ENCODE measurements around the gene EOMES.

The EOMES gene

GRCh38 chr3:27720899-27721716 is 1.0 kb downstream of the EOMES start:
- DNase-seq (ENCODE audit: low read depth in 2 of 2): no peak

- DNase-seq (ENCODE audit: low read depth in 2 of 2): no peak
Measured at GRCh38 chr3:27719314-27720003, 2.7 kb downstream of the EOMES start.

DNA sequence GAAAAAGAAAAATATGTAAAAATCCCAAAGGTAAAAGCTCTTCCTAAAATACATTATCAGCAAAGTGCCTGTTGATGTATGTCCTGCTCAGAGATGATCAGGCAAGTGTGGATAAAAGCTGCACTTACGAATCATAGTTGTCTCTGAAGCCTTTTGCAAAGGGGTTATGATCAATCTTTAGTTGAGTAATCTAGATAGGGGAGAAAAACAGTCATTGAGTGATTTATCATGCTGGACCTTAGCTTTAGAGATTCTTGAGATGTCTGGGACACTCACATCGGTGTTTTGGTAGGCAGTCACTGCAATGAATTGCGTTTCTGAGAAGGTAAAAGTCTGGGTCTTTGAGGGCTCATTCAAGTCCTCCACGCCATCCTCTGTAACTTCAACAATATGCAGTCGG is 3.7 kb downstream of the EOMES start:
- no peak for DNase-seq (ENCODE audit: low read depth in 2 of 2)

DNA sequence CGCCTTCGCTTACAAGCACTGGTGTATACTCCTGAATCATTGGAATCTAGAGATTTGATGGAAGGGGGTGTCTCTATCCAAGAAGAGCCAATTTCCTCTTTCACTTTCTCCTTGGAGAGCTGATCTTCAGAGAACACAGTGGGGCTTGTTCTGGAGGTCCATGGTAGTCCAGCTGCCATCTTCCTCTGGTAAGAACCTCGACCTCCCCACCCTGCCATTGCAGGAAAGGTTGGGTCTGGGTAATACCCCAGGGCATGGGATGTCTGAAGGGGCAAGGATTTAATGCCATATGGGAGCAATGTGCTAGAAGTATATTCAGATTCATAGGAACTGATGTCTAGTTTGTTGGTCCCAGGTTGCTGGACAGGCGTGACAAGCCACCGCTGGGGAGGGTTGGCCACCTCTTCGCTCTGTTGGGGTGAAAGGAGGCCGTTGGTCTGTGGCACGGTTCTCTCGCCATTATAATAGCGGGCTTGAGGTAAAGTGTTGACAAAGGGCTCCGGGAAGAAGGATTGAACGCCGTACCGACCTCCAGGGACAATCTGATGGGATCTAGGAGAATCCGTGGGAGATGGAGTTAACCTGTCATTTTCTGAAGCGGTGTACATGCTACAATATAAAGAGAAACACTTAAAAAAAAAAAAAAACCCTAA is 4.8 kb downstream of the EOMES start:
- no peak for DNase-seq (ENCODE audit: low read depth in 2 of 2)

- no peak for DNase-seq (ENCODE audit: low read depth in 2 of 2)
Measured at GRCh38 chr3:27716309-27716708, 5.8 kb downstream of the EOMES start.

DNA sequence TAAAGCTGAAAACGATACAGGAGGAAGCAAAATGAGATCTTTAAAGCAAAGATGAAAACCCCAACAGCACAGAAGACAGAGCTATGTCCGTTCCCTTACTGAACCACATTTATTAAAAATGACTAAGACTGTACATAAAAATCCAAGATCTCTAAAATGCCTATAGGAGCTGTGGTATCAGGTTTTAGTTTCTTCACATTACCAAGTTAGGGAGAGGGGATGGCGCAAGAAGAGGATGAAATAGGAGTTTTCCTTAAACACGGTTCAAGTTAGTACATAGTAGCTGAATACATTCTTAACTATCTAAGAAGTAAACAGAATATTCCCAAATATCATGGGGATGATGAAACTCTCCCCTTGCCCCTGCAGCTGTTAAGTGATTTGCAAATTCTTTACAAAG is 6.3 kb downstream of the EOMES start:
- DNase-seq (ENCODE audit: low read depth in 2 of 2): no peak

DNA sequence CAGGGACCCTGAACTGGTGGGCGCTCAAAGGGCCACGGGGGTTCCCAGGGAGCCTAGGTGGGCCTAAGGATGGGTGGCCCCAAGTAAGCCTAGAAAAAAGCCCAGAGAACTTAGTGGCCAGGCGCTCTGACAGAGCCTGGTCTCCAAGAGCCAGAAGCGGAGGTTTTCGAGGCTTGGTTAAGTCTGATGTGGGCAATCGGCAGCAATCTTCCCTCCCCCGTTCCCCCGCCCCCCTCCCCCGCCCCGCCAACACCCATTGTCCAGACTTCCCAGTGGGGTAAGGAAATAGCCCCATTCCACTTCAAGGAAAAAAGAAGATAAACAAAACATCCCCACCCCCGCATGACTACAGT is 6.7 kb downstream of the EOMES start:
- no peak for DNase-seq (ENCODE audit: low read depth in 2 of 2)

GRCh38 chr3:27714692-27715453 is 7.2 kb downstream of the EOMES start:
- no peak for DNase-seq (ENCODE audit: low read depth in 2 of 2)

DNA sequence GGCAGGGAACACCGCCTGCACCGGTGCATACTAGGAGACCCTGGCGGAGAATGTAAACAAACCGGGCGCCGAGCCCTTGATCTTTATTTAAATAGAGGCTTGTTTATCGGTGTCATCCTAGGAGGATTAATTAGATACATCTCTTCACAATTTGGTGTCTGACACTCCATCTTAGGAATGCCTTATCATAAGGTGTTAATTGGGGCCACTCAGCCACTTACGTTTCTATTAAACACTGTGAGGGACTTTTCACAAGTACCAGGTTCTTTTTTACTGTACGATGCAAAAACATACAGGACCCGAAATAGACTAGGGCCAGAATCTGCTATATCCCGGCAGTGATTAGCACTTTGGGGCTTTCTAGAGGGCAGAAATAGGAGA is 8.0 kb downstream of the EOMES start:
- DNase-seq (ENCODE audit: low read depth in 2 of 2): no peak

GRCh38 chr3:27713435-27714145 is 8.5 kb downstream of the EOMES start:
- DNase-seq (ENCODE audit: low read depth in 2 of 2): no peak

DNA sequence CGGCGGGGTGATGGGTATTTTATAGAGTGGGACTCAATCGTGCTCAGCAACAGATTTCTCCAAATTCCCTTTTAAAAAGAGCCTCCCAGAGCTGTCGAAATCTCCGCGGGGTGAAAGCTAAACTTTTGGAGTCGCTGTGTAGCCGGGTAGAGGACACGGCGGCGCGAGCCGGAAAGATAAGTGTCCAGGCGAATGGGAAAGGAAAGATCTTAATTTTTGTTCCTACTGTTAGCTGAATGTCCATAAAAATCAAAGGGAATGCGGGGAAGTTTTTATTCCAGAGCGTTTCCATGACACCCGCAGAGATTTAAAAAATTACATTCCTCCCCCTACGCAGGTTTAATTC is 9.1 kb downstream of the EOMES start:
- no peak for DNase-seq (ENCODE audit: low read depth in 2 of 2)

GRCh38 chr3:27712136-27713077 is 9.7 kb downstream of the EOMES start:
- DNase-seq (ENCODE audit: low read depth in 2 of 2): peak; percentile 64 to 72

GRCh38 chr3:27708250-27708649 is 13.9 kb downstream of the EOMES start:
- DNase-seq (ENCODE audit: low read depth in 2 of 2): no peak

DNA sequence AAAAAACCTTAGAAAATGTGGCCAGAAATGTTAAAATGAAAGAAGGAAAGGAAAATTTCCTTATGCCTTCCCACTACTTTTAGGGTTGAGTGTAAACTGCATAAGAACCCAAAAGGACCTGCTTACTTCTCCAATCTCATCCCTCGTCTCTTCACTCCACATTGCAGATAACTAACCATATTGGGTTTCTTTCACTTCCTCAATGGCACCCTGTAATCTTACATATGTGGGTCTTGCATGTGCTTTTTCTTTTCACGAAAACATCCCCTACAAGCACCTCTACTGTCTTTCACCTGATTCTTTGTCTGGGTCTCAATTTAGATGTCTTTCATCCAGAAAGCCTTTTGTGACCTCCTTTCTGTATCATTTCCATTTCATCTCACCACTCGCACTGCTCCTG is 23.1 kb downstream of the EOMES start:
- no peak for DNase-seq (ENCODE audit: low read depth in 2 of 2)

DNA sequence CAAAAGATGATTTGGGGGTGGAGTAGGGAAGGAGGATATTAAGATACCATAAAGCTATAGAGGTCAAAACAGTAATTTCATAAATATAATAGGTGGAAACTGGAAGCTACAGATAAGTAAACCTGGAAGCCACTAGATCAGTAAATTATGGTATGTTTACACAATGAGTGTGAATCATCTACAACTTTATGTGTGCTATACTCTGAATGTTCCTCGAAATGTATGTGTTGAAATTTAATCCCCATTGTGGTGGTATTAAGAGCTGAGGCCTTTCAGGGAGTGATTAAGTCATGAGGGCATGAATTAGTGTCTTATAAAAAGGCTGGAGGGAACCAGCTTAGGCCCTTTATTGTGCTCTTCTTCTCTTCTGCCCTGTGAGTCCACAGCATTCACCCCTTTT is 25.2 kb downstream of the EOMES start:
- no peak for DNase-seq (ENCODE audit: low read depth in 2 of 2)

- DNase-seq (ENCODE audit: low read depth in 2 of 2): no peak
Measured at GRCh38 chr3:27695636-27696035, 26.5 kb downstream of the EOMES start.

- DNase-seq (ENCODE audit: low read depth in 2 of 2): no peak
Measured at GRCh38 chr3:27688053-27688452, 34.1 kb downstream of the EOMES start.

GRCh38 chr3:27686642-27687041 is 35.5 kb downstream of the EOMES start:
- DNase-seq (ENCODE audit: low read depth in 2 of 2): no peak

DNA sequence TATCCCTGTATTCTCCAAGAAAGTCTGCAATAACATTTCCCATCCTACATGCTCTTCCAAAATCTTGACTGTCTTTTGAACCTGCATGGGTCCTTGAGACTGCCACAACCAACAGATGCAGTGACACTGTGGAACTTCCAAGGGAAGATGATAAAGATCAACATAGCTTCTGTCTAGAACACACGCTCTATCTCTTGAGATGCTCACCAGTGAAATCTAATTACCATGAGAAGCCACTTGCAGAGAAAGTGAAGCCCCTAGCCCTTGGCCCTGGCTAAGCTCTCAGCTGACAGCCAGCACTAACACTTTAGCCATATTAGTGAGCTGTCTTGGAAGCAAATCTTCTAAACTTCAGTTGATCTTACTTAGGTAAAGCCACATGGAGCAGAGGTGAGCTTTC is 36.6 kb downstream of the EOMES start:
- DNase-seq (ENCODE audit: low read depth in 2 of 2): no peak

DNA sequence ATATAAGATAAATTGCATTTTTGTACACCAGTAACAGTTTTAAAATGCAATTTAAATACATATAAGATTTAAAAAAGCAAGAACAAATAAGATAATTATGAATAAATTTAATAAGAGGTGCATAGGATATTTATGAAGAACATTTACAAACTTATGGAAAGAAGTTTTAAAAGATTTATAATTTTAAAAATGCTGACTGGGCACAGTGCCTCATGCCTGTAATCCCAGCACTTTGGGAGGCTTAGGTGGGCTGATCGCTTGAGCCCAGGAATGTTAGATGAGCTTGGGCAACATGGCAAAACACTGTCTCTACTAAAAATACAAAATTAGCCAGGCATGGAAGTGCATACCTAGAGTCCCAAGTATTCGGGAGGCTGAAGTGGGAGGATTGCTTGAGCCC is 37.8 kb downstream of the EOMES start:
- DNase-seq (ENCODE audit: low read depth in 2 of 2): no peak

All from stimulated activated CD4-positive, alpha-beta T cell treated with anti-CD3 and anti-CD28 coated beads, Interleukin-4, amount 100 ng/mL, for 48 hours (primary cell).